ENCODE data around the gene MEGF9.

DNA sequence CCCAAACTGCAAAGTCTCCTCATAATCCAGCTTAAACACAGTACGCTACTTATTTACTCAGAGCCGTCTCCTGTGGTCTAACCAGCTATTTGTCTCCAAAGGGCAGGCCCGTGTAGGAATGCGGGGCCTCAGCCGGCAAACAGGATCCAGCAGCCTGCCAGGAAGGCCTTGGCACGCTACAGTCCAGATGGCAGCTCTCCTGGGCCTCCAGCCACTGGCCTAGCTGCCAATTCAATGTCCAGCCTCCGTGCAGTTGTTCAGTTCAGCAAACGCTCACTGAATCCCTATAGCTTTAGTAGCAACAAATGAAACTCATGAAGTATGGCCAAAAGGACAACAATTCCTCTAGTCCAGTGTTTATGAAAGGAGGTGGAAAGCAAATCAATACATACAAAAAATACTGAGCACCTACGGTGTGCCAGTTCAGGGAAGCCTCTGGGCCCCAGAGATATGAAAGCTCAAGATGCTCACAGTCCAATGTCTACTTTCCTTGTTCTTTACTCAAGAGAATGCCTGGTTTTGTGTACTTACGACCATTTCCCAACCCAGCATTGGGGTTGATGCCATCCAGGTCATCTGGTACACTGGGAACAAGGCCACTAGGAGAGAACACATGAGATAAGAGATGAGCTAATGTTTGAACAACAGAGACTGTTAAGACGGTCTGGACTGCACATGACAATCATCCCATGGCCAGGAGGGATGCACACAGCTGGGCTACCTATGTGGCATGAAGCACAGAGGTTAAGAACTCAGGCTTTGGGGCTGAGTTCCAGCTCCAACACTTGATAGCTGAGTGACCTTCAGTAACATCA lies 142.6 kb downstream of the MEGF9 start:
- no peak for TF ChIP-seq EZH2phosphoT487 (IDR thresholded peaks at IDR 0.05; ENCODE audit: low read depth)
- TF ChIP-seq, protein P1, sequence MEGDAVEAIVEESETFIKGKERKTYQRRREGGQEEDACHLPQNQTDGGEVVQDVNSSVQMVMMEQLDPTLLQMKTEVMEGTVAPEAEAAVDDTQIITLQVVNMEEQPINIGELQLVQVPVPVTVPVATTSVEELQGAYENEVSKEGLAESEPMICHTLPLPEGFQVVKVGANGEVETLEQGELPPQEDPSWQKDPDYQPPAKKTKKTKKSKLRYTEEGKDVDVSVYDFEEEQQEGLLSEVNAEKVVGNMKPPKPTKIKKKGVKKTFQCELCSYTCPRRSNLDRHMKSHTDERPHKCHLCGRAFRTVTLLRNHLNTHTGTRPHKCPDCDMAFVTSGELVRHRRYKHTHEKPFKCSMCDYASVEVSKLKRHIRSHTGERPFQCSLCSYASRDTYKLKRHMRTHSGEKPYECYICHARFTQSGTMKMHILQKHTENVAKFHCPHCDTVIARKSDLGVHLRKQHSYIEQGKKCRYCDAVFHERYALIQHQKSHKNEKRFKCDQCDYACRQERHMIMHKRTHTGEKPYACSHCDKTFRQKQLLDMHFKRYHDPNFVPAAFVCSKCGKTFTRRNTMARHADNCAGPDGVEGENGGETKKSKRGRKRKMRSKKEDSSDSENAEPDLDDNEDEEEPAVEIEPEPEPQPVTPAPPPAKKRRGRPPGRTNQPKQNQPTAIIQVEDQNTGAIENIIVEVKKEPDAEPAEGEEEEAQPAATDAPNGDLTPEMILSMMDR (IDR thresholded peaks at IDR 0.05; ENCODE audit: low read depth, low read length), result no peak
